HEK293 (cell line): ENCODE results near the gene PADI3.

Source experiments
- ZNF416 ChIP-seq: fragments of 450-650 bp; formaldehyde crosslinking; IDR thresholded peaks from 2 replicates; pipeline ENCODE4 v1.5.1; 2016; ENCODE audit warnings: missing biosample characterization, missing genetic modification characterization
- ZNF623 ChIP-seq: fragments of 450-650 bp; formaldehyde crosslinking; IDR thresholded peaks from 2 replicates; pipeline ENCODE4 v1.5.1; 2016; ENCODE audit warnings: missing biosample characterization, missing genetic modification characterization
- TF ChIP-seq, protein P1 (sequence below): fragments of 450-650 bp; formaldehyde crosslinking; IDR thresholded peaks from 2 replicates; pipeline ENCODE4 v1.5.1; 2016; ENCODE audit warnings: missing biosample characterization, missing genetic modification characterization

PADI3 gene

DNA sequence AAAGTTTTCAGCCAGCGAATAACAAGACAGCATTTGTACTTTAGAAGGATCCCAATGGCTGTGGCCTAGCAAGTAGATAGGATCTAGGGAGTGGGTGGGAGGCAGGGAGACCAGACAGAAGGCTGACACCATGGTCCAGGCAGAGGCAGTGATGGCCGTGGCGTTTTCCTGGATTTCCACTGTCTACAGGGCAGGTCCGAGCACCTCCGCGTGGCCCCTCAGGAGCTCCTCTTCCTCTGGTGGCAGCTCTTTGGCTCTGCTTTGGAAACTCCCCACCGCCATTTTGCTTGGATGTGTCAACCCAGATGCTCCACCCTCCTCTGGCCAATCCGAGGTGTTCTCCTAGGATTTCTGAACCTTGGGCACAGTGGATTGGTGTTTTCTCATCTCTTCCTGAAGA is 84.2 kb downstream of the PADI3 start (continued):
- TF ChIP-seq ZNF416 (tag by site-specific recombination) = no peak
- no peak for TF ChIP-seq ZNF623 (tag by site-specific recombination)
- TF ChIP-seq, protein P1, sequence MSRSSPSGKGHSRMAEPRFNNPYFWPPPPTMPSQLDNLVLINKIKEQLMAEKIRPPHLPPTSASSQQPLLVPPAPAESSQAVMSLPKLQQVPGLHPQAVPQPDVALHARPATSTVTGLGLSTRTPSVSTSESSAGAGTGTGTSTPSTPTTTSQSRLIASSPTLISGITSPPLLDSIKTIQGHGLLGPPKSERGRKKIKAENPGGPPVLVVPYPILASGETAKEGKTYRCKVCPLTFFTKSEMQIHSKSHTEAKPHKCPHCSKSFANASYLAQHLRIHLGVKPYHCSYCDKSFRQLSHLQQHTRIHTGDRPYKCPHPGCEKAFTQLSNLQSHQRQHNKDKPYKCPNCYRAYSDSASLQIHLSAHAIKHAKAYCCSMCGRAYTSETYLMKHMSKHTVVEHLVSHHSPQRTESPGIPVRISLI (tag by site-specific recombination) = no peak
